ENCODE results near the gene NRARP. TPM values are rescaled to one million over a fixed set of nuclear protein-coding genes. Genes with fewer than 3 reads are reported as not detected.

The NRARP gene
- total RNA-seq, 2 experiments from 2014 or later = 6.9 to 8.9 TPM

DNA sequence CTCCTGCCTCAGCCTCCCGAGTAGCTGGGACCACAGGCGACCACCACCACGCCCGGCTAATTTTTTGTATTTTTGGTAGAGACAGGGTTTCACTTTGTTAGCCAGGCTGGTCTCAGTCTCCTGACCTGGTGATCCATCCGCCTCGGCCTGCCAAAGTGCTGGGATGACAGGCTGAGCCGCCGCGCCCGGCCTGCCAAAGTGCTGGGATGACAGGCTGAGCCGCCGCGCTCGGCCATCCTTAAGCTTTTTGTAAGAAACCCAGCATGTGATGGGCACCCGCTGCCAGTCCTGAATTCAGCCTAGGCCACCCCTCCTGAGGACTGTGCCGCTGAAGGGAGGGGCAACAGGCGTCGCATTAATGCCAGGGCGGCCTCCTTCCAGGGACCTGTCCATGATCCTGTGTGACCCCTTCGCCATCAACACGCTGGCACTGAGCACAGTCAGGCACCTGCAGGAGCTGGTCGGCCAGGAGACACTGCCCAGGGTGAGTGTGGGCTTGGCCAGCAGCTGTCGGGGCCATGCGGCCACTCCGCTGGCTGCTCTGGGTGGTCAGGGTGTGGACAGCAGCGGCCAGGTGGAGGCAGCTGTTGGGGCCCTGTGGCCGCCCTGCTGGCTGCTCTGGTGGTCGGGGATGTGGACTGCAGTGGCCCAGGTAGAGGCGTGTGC is 36.4 kb downstream of the NRARP start:
- Histone ChIP-seq H3K4me3 (ENCODE audit: low read depth, low read length, poor library complexity, severe bottlenecking) (no peak overlapping the region), H4K20me1 (ENCODE audit: insufficient read depth, low read length) (no peaks in the 10 kb centered on the region), H3K4me1 (ENCODE audit: insufficient read depth, low read length, poor library complexity, severe bottlenecking) (peaks cover 40% of the 10 kb centered on the region), H3K9me3 (ENCODE audit: low read length) (no peaks in the 10 kb centered on the region), H3K79me2 (ENCODE audit: insufficient read depth, low read depth, low read length) (peaks cover 18% of the 10 kb centered on the region; the same call in 1 of the 2 replicates), H3K4me2 (ENCODE audit: low read length) (no peak overlapping the region), H2AFZ (ENCODE audit: low read length) (no peak overlapping the region), H3K9me2 (ENCODE audit: insufficient read depth, low read length) (no peaks in the 10 kb centered on the region), H3K27ac (ENCODE audit: low read depth, low read length, poor library complexity, severe bottlenecking) (no peak overlapping the region), H3K36me3 (ENCODE audit: insufficient read depth, low read length) (peaks cover 61% of the 10 kb centered on the region)
- CTCF ChIA-PET (ENCODE audit: unreplicated experiment) = no interaction called here
- DNase-seq (ENCODE audit: low spot score) = no peak
- TF ChIP-seq EZH2phosphoT487 (IDR thresholded peaks at IDR 0.05; ENCODE audit: borderline replicate concordance, low read depth, low read length) = no peak
- TF ChIP-seq, protein P1, sequence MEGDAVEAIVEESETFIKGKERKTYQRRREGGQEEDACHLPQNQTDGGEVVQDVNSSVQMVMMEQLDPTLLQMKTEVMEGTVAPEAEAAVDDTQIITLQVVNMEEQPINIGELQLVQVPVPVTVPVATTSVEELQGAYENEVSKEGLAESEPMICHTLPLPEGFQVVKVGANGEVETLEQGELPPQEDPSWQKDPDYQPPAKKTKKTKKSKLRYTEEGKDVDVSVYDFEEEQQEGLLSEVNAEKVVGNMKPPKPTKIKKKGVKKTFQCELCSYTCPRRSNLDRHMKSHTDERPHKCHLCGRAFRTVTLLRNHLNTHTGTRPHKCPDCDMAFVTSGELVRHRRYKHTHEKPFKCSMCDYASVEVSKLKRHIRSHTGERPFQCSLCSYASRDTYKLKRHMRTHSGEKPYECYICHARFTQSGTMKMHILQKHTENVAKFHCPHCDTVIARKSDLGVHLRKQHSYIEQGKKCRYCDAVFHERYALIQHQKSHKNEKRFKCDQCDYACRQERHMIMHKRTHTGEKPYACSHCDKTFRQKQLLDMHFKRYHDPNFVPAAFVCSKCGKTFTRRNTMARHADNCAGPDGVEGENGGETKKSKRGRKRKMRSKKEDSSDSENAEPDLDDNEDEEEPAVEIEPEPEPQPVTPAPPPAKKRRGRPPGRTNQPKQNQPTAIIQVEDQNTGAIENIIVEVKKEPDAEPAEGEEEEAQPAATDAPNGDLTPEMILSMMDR (conservative IDR thresholded peaks at IDR 0.05; ENCODE audit: low read length) = no peak
- POLR2A ChIA-PET = interaction anchor here (1.1 kb wide), 1 partner anchor 11 kb away, joined by 3 read pairs; no protein-coding TSS in a partner anchor
- intact Hi-C loops (cut with micrococcal nuclease; ENCODE audit: unreplicated experiment) = no loop called here
- no TSS peak for BruUV-seq (replicated peaks)

DNA sequence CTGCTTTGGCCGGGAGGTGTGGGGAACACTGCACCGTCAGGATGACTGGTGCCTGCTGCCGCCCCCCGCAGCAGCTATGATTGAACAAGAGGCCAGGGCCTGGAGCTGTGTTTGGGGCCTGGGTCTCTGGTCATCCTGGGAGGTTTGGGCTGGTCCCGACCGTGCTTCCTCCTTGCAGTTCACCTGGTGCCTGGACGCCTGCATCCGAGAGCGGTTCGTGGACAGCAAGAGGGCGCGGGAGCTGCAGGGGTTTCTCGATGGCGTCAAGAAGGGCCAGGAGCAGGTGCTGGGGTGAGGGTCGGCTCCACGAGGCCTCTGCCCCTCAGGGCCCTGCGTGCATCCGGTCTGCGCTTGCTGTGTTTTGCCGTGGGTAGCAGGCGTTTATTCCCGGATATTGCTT is 38.0 kb downstream of the NRARP start:
- Histone ChIP-seq H3K36me3 (ENCODE audit: insufficient read depth, low read length) (peaks cover 60% of the 10 kb centered on the region), H3K9me2 (ENCODE audit: insufficient read depth, low read length) (no peaks in the 10 kb centered on the region), H2AFZ (ENCODE audit: low read length) (no peak overlapping the region), H3K4me2 (ENCODE audit: low read length) (no peak overlapping the region), H3K79me2 (ENCODE audit: insufficient read depth, low read depth, low read length) (peaks cover 16% of the 10 kb centered on the region; the same call in 1 of the 2 replicates), H3K4me3 (ENCODE audit: low read depth, low read length, poor library complexity, severe bottlenecking) (no peak overlapping the region), H3K4me1 (ENCODE audit: insufficient read depth, low read length, poor library complexity, severe bottlenecking) (peaks cover 29% of the 10 kb centered on the region), H3K9me3 (ENCODE audit: low read length) (no peaks in the 10 kb centered on the region), H3K27ac (ENCODE audit: low read depth, low read length, poor library complexity, severe bottlenecking) (no peak overlapping the region), H4K20me1 (ENCODE audit: insufficient read depth, low read length) (no peaks in the 10 kb centered on the region)
- POLR2A ChIA-PET = no interaction called here
- no peak for DNase-seq (ENCODE audit: low spot score)
- intact Hi-C loops (cut with micrococcal nuclease; ENCODE audit: unreplicated experiment) = no loop called here
- no TSS peak for BruUV-seq (replicated peaks)
- CTCF ChIA-PET (ENCODE audit: unreplicated experiment) = no interaction called here
- TF ChIP-seq, protein P1 (conservative IDR thresholded peaks at IDR 0.05; ENCODE audit: low read length) = no peak
- TF ChIP-seq EZH2phosphoT487 (IDR thresholded peaks at IDR 0.05; ENCODE audit: borderline replicate concordance, low read depth, low read length) = no peak

DNA sequence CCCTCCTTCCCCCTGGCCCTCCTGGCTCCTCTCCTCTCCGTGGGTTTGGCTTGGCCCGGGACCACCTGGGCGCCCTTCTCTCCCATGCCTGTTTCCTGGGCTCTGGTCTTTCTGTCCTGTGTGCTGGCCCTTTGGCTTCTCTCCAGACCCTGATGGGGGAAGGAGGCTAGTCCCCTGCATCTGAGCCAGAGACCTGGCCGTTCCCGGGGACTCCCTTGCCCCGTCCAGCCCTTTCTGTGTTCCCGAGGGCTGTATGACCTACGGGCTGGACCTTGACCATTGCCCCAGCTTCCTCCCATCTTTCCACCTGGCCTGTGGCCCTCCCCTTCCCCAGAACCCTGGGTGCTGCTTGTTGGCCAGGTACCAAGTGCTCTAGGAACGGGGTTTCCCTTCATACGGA is 38.6 kb downstream of the NRARP start:
- intact Hi-C loops (cut with micrococcal nuclease; ENCODE audit: unreplicated experiment) = no loop called here
- Histone ChIP-seq H3K9me2 (ENCODE audit: insufficient read depth, low read length) (no peaks in the 10 kb centered on the region), H3K27ac (ENCODE audit: low read depth, low read length, poor library complexity, severe bottlenecking) (no peak overlapping the region), H3K4me1 (ENCODE audit: insufficient read depth, low read length, poor library complexity, severe bottlenecking) (peaks cover 27% of the 10 kb centered on the region), H2AFZ (ENCODE audit: low read length) (no peak overlapping the region), H4K20me1 (ENCODE audit: insufficient read depth, low read length) (no peaks in the 10 kb centered on the region), H3K79me2 (ENCODE audit: insufficient read depth, low read depth, low read length) (peaks cover 15% of the 10 kb centered on the region; the same call in 1 of the 2 replicates), H3K4me2 (ENCODE audit: low read length) (no peak overlapping the region), H3K9me3 (ENCODE audit: low read length) (no peaks in the 10 kb centered on the region), H3K4me3 (ENCODE audit: low read depth, low read length, poor library complexity, severe bottlenecking) (no peak overlapping the region), H3K36me3 (ENCODE audit: insufficient read depth, low read length) (peaks cover 60% of the 10 kb centered on the region)
- POLR2A ChIA-PET = no interaction called here
- no TSS peak for BruUV-seq (replicated peaks)
- TF ChIP-seq, protein P1 (conservative IDR thresholded peaks at IDR 0.05; ENCODE audit: low read length) = no peak
- TF ChIP-seq EZH2phosphoT487 (IDR thresholded peaks at IDR 0.05; ENCODE audit: borderline replicate concordance, low read depth, low read length) = no peak
- CTCF ChIA-PET (ENCODE audit: unreplicated experiment) = no interaction called here
- DNase-seq (ENCODE audit: low spot score) = no peak
